Trophoblast cell (in vitro differentiated cells and primary cell): ENCODE data around the gene RGS16.

Source experiments
- DNase-seq, 2 donors: peaks; one replicate each; pipeline ENCODE4 v3.0.0-alpha.2; 2016
- H2AFZ ChIP-seq: 2 replicates; pipeline ENCODE4 v1.6.1; 2013; ENCODE audit warnings: low read length, moderate library complexity, mild to moderate bottlenecking; ENCODE audit not compliant: insufficient read depth, poor library complexity
- H2AK5ac ChIP-seq: 2 replicates; pipeline ENCODE4 v1.6.1; 2013; ENCODE audit warnings: mild to moderate bottlenecking, low read length
- H2BK120ac ChIP-seq: 2 replicates; pipeline ENCODE4 v1.6.1; 2013; ENCODE audit warnings: low read length, mild to moderate bottlenecking, moderate library complexity; ENCODE audit not compliant: insufficient read depth, poor library complexity
- H2BK12ac ChIP-seq: 2 replicates; pipeline ENCODE4 v1.6.1; 2013; ENCODE audit warnings: mild to moderate bottlenecking, low read length, moderate library complexity
- H2BK5ac ChIP-seq: 2 replicates; pipeline ENCODE4 v1.6.1; 2013; ENCODE audit warnings: low read length, low read depth, moderate library complexity, mild to moderate bottlenecking; ENCODE audit not compliant: poor library complexity
- H3K14ac ChIP-seq: 2 replicates; pipeline ENCODE4 v1.6.1; 2013; ENCODE audit warnings: mild to moderate bottlenecking, low read length
- H3K18ac ChIP-seq: 2 replicates; pipeline ENCODE4 v1.6.1; 2013; ENCODE audit warnings: mild to moderate bottlenecking, low read length
- H3K23ac ChIP-seq: 2 replicates; pipeline ENCODE4 v1.6.1; 2013; ENCODE audit warnings: low read length
- H3K27ac ChIP-seq: 2 replicates; pipeline ENCODE4 v1.5.1; 2013; ENCODE audit warnings: low read depth, mild to moderate bottlenecking, inconsistent platforms, low read length, moderate library complexity
- H3K27me3 ChIP-seq: 2 replicates; pipeline ENCODE4 v1.6.1; 2013; ENCODE audit warnings: inconsistent platforms, mild to moderate bottlenecking, low read length, moderate library complexity; ENCODE audit not compliant: insufficient read depth
- H3K36me3 ChIP-seq, 2 experiments: 1 replicate in 1 of 2; 2 replicates in 1 of 2; pipeline ENCODE4 v1.6.1; 2013; ENCODE audit warnings: low read length in 2 of 2, mild to moderate bottlenecking in 2 of 2, moderate library complexity in 1 of 2; ENCODE audit not compliant: insufficient read depth in 2 of 2, control insufficient read depth in 1 of 2
- H3K4ac ChIP-seq: 2 replicates; pipeline ENCODE4 v1.6.1; 2013; ENCODE audit warnings: low read depth, mild to moderate bottlenecking, low read length, moderate library complexity
- H3K4me1 ChIP-seq, 2 experiments: 1 replicate in 1 of 2; 2 replicates in 1 of 2; pipeline ENCODE4 v1.6.1; 2013; ENCODE audit warnings: low read length in 2 of 2, mild to moderate bottlenecking in 2 of 2, moderate library complexity in 1 of 2; ENCODE audit not compliant: insufficient read depth in 2 of 2, control insufficient read depth in 1 of 2
- H3K4me2 ChIP-seq: 2 replicates; pipeline ENCODE4 v1.6.1; 2013; ENCODE audit warnings: inconsistent platforms, mild to moderate bottlenecking, low read length, moderate library complexity
- H3K4me3 ChIP-seq: 2 replicates; pipeline ENCODE4 v1.5.1; 2013; ENCODE audit warnings: mild to moderate bottlenecking, low read depth, low read length, inconsistent platforms
- H3K79me1 ChIP-seq: one replicate; pipeline ENCODE4 v1.6.1; 2013; ENCODE audit warnings: low read length
- H3K79me2 ChIP-seq: 2 replicates; pipeline ENCODE4 v1.6.1; 2013; ENCODE audit warnings: low read length, mild to moderate bottlenecking; ENCODE audit not compliant: control insufficient read depth, insufficient read depth, poor library complexity
- H3K9ac ChIP-seq: 2 replicates; pipeline ENCODE4 v1.6.1; 2013; ENCODE audit warnings: mild to moderate bottlenecking, low read length
- H3K9me3 ChIP-seq: 2 replicates; pipeline ENCODE4 v1.6.1; 2013; ENCODE audit warnings: low read depth, mild to moderate bottlenecking, control low read depth, inconsistent platforms, low read length; ENCODE audit not compliant: insufficient read depth
- H4K12ac ChIP-seq: 2 replicates; pipeline ENCODE4 v1.6.1; 2013; ENCODE audit warnings: low read depth, mild to moderate bottlenecking, low read length, moderate library complexity
- H4K8ac ChIP-seq: 2 replicates; pipeline ENCODE4 v1.6.1; 2013; ENCODE audit warnings: low read depth, mild to moderate bottlenecking, low read length, moderate library complexity
- H4K91ac ChIP-seq: one replicate; pipeline ENCODE4 v1.6.1; 2013; ENCODE audit warnings: low read depth, mild to moderate bottlenecking, low read length, moderate library complexity
- WGBS: extraction: QIAGEN DNeasy Blood & Tissue Kit; methylation state at CpG from one replicate; pipeline ENCODE4 v1.1.7; 2013; ENCODE audit warnings: missing lambda C conversion rate; ENCODE audit not compliant: insufficient read length, insufficient coverage; ENCODE audit errors: extremely low coverage; 5-methylcytosine and 5-hydroxymethylcytosine counted together

The RGS16 gene

DNA sequence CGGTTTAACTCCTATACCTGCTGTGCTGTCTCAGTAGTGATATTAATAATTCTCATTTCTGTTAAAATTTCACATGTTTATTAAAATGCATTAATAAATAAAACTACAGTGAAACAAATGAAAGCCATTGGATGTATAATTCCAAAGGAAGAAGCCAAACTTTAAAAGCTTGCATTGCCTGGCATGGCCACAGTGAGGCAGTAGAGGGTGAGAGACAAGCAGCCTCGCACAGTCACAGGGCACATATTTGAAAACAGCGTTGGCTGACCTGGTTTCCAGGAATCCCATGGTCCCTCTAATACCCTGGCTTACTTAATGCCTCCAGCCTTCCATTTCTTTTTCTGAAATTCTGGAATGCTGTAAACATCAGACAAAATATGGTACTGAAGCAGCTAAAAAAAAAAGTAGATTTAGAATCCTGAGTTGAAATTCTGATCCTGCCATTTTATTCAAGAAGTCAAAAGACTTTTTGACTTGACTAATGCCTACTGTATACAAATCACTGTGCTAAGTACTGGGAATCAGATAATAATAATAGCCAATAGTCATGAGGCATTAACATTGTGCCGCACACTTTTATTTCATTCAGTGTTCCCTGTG lies 8.4 kb downstream of the RGS16 start:
- H3K14ac ChIP-seq: no peak overlapping the region
- H3K18ac ChIP-seq: no peak overlapping the region
- no peak overlapping the region for H2BK12ac ChIP-seq
- H3K79me1 ChIP-seq: peaks cover 5% of the 10 kb centered on the region
- no peak overlapping the region for H3K4ac ChIP-seq
- H3K9ac ChIP-seq: no peak overlapping the region
- H3K23ac ChIP-seq: no peak overlapping the region
- H3K9me3 ChIP-seq: peaks cover 3% of the 10 kb centered on the region
- H3K27me3 ChIP-seq: no peaks in the 10 kb centered on the region
- H3K4me3 ChIP-seq: no peak overlapping the region
- no peak overlapping the region for H2AK5ac ChIP-seq
- H2AFZ ChIP-seq: no peak overlapping the region
- no CpG with 5 or more reads among the region's 4 CpGs for WGBS
- H2BK5ac ChIP-seq: no peak overlapping the region
- no peak overlapping the region for H3K4me2 ChIP-seq
- H4K91ac ChIP-seq: no peak overlapping the region
- no peak overlapping the region for H4K8ac ChIP-seq
- H3K4me1 ChIP-seq: peaks cover 10 to 12% of the 10 kb centered on the region in 2 experiments
- no peak overlapping the region for H2BK120ac ChIP-seq
- DNase-seq: peak; percentile 82 to 95
- peaks cover 3% of the 10 kb centered on the region for H3K79me2 ChIP-seq
- H4K12ac ChIP-seq: no peak overlapping the region
- H3K36me3 ChIP-seq: peaks cover 13 to 19% of the 10 kb centered on the region in 2 experiments
- H3K27ac ChIP-seq: no peak overlapping the region

DNA sequence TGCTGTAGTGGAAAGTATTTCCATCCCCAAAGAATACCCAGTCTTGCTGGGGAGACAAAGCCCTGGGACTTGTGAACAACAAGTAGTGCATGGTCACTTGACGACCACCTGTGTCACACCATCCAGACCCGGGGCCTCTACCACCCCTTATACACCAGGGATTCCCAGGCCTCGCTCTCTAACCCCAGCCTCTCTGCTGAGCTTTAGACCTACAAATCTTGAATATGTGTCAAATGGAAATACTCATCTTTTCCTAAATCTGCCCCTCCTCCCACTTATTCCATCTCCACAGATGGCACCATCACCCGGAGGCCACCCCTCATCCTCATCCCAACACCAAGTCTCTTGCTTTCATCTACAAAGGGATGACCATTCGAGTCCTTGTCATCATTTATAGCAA lies 14.3 kb downstream of the RGS16 start:
- Histone ChIP-seq H2AK5ac (no peak overlapping the region), H3K79me2 (no peaks in the 10 kb centered on the region), H4K12ac (no peak overlapping the region), H4K8ac (no peak overlapping the region), H4K91ac (no peak overlapping the region), H3K27ac (no peak overlapping the region), H3K27me3 (no peaks in the 10 kb centered on the region), H3K23ac (no peak overlapping the region), H3K14ac (no peak overlapping the region), H3K36me3 (no peaks in the 10 kb centered on the region), H3K4ac (no peak overlapping the region), H3K4me3 (no peak overlapping the region), H3K9me3 (no peaks in the 10 kb centered on the region), H3K18ac (no peak overlapping the region), H3K4me2 (no peak overlapping the region), H2AFZ (no peak overlapping the region), H2BK120ac (no peak overlapping the region), H2BK5ac (no peak overlapping the region), H3K79me1 (no peaks in the 10 kb centered on the region), H3K9ac (no peak overlapping the region), H2BK12ac (no peak overlapping the region), H3K4me1 (no peaks in the 10 kb centered on the region)
- no peak for DNase-seq
- no CpG with 5 or more reads among the region's 5 CpGs for WGBS

DNA sequence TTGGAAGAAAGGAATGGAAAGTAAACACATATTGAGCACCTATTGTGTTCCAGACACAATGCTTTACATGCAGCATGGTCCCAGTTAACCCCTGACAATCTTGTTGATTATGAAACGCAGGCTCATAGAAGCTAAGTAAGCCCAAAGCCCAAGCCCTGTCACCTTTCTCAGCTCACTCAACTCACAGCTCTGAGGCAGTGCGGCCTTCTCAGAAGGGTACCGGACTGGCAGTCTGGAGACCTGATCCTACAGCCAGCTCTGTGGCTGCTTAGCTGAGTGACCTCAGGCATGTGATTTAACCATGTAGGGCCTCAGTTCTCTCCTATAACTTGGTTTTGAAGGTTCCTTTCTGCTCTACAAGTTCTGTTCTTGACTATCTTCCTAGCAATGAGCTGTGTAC lies 14.7 kb downstream of the RGS16 start:
- Histone ChIP-seq H2BK12ac (no peak overlapping the region), H3K9me3 (no peaks in the 10 kb centered on the region), H3K14ac (no peak overlapping the region), H3K36me3 (no peaks in the 10 kb centered on the region), H3K4me2 (no peak overlapping the region), H3K18ac (no peak overlapping the region), H3K9ac (no peak overlapping the region), H2BK5ac (no peak overlapping the region), H4K91ac (no peak overlapping the region), H3K79me2 (no peaks in the 10 kb centered on the region), H4K12ac (no peak overlapping the region), H3K27ac (no peak overlapping the region), H2AFZ (no peak overlapping the region), H2BK120ac (no peak overlapping the region), H3K27me3 (no peaks in the 10 kb centered on the region), H4K8ac (no peak overlapping the region), H3K4me3 (no peak overlapping the region), H3K79me1 (no peaks in the 10 kb centered on the region), H2AK5ac (no peak overlapping the region), H3K4me1 (no peaks in the 10 kb centered on the region), H3K23ac (no peak overlapping the region), H3K4ac (no peak overlapping the region)
- WGBS: no CpG with 5 or more reads among the region's 3 CpGs
- no peak for DNase-seq

DNA sequence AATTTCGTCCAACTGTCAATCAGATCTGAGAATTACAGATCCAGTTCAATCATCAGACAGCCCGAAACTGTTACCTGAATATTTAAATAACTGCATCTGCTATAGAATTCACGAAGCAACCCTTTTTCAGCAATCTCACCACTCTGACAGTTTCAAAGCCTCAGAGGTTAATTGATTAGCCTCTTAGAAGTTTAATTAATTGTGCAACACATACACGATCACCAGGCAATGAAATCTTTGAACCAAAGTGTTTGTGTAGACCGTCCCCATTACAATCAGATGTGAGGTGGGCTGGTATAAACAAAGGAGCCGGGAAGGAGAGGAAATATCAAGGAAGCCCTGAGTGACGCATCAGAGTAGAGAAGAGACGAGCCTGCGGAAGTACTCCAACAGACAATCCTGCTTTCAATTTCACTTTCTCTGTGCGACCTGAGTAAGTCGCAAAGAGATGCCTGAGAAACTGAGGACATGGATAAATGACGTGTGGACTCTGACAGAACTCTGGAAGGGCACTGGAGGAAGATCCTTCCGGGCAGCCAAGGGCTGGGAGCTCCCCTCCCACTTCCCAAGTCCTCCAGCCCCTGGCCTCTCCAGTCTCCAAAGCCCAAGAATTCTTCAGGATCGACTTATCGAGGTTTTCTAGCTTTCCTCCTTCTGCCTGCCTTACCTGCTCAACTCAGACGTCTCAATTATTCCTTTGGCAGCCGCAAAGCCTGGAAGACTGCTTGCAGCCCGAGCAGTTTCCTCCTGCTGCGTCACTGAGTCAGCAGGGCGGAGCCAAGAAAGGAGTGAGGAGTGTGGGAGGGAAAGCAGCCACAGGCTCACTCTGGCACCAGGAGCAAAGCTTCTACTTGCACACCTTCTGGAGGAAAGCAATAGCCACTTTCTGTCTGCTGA lies 15.4 kb downstream of the RGS16 start, which contains the start of gene RNASEL:
Gene RNASEL, minus strand, starts transcription at position 757 of the 897 bp plus-strand sequence. CDS start 2,450 bp downstream, outside the sequence.
- H2BK5ac ChIP-seq: no peak within 1 kb of the TSS
- no peaks in the 10 kb centered on the region for H3K36me3 ChIP-seq
- no peaks in the 10 kb centered on the region for H3K9me3 ChIP-seq
- H3K27ac ChIP-seq: peak within 1 kb of the TSS; percentile 27
- no peaks in the 10 kb centered on the region for H3K79me2 ChIP-seq
- H2BK12ac ChIP-seq: no peak within 1 kb of the TSS
- H3K4ac ChIP-seq: no peak within 1 kb of the TSS
- peak; percentile 86 to 91 for DNase-seq
- H3K23ac ChIP-seq: no peak within 1 kb of the TSS
- peak within 1 kb of the TSS; percentile 62 for H4K8ac ChIP-seq
- peak within 1 kb of the TSS; percentile 11 for H3K9ac ChIP-seq
- H2AK5ac ChIP-seq: no peak within 1 kb of the TSS
- no peak within 1 kb of the TSS for H3K14ac ChIP-seq
- H3K4me2 ChIP-seq: peak within 1 kb of the TSS; percentile 61
- no peaks in the 10 kb centered on the region for H3K79me1 ChIP-seq
- H2AFZ ChIP-seq: peak within 1 kb of the TSS; percentile 48
- H4K12ac ChIP-seq: peak within 1 kb of the TSS; percentile 45
- H3K18ac ChIP-seq: no peak within 1 kb of the TSS
- no CpG with 5 or more reads among the region's 20 CpGs for WGBS
- no peaks in the 10 kb centered on the region for H3K4me1 ChIP-seq
- H3K4me3 ChIP-seq: peak within 1 kb of the TSS; percentile 45
- H2BK120ac ChIP-seq: peak within 1 kb of the TSS; percentile 18
- no peaks in the 10 kb centered on the region for H3K27me3 ChIP-seq
- H4K91ac ChIP-seq: peak within 1 kb of the TSS; percentile 41
